ENCODE measurements around the gene CCDC50. TPM values are rescaled to one million over a fixed set of nuclear protein-coding genes. Genes with fewer than 3 reads are reported as not detected.

The CCDC50 gene
- total and polyA plus RNA-seq, 10 of the 15 experiments (the other 5 are each of a cell fraction or from before 2014, with no cell fraction given), result 46.7 to 150 (median 125) TPM

- H3K9me3 ChIP-seq (replicated peaks; ENCODE audit: control insufficient read depth, insufficient read depth, low read length), result no peaks in the 10 kb centered on the region; the same call in 2 of the 3 replicates
- in situ Hi-C loops (cut with MboI), result no loop called here
- peaks cover 3% of the 10 kb centered on the region; the same call in 1 of the 2 replicates for H3K4me1 ChIP-seq (ENCODE audit: control insufficient read depth, insufficient read depth, low read length)
- no TSS peak for BruUV-seq (replicated peaks)
- ChIA-PET SMC1A (ENCODE audit: uncharacterized antibody, unreplicated experiment) (interaction anchor here (0.9 to 7.9 kb wide), 16 partner anchors 7 to 203 kb away, joined by 3 to 208 read pairs (median 5); no protein-coding TSS in a partner anchor), CTCF (interaction anchor here (0.6 to 1.8 kb wide), 9 partner anchors 8 to 103 kb away, joined by 3 to 11 read pairs (median 3); no protein-coding TSS in a partner anchor), POLR2A (interaction anchor here (0.6 to 6.8 kb wide), 7 partner anchors 8 to 65 kb away, joined by 3 to 49 read pairs (median 12); no protein-coding TSS in a partner anchor), RAD21 (ENCODE audit: unreplicated experiment) (interaction anchor here (1.0 to 7.2 kb wide), 13 partner anchors 8 to 99 kb away, joined by 3 to 108 read pairs (median 5); partner anchors contain the start of gene CCDC50)
- H3K27ac ChIP-seq (ENCODE audit: control insufficient read depth, insufficient read depth), result no peak overlapping the region
- peaks cover 50% of the 10 kb centered on the region for H3K79me2 ChIP-seq (ENCODE audit: control insufficient read depth, insufficient read depth, low read length)
- FAIRE-seq (no peak), ATAC-seq (peak; percentile 9; the same call in 2 of the 3 replicates), DNase-seq (ENCODE audit: low read depth, low spot score) (no peak)
- H4K20me1 ChIP-seq (ENCODE audit: control insufficient read depth, insufficient read depth), result no peaks in the 10 kb centered on the region; the same call in 1 of the 2 replicates
- TF ChIP-seq NR2C2 (IDR thresholded peaks at IDR 0.05; ENCODE audit: borderline replicate concordance, control insufficient read depth, insufficient read length, low read depth), result no peak
- no peak for TF ChIP-seq POLR2AphosphoS5 (IDR thresholded peaks at IDR 0.05; ENCODE audit: low read length)
- TF ChIP-seq ASH2L (IDR thresholded peaks at IDR 0.05; ENCODE audit: borderline replicate concordance, low read depth), result no peak
- no peak for TF ChIP-seq CHD1 (IDR thresholded peaks at IDR 0.05; ENCODE audit: low read depth, low read length)
- TF ChIP-seq PAX8 (IDR thresholded peaks at IDR 0.05), result no peak
- no peak for TF ChIP-seq TAF1 (IDR thresholded peaks at IDR 0.05; ENCODE audit: borderline replicate concordance, low read depth, low read length)
- TF ChIP-seq YY1 (IDR thresholded peaks at IDR 0.05; ENCODE audit: low read depth, low read length), result no peak
- no peak for TF ChIP-seq RUNX3 (IDR thresholded peaks at IDR 0.05; ENCODE audit: low read length)
- no peak for TF ChIP-seq FOXK2 (IDR thresholded peaks at IDR 0.05)
- TF ChIP-seq, protein P1, sequence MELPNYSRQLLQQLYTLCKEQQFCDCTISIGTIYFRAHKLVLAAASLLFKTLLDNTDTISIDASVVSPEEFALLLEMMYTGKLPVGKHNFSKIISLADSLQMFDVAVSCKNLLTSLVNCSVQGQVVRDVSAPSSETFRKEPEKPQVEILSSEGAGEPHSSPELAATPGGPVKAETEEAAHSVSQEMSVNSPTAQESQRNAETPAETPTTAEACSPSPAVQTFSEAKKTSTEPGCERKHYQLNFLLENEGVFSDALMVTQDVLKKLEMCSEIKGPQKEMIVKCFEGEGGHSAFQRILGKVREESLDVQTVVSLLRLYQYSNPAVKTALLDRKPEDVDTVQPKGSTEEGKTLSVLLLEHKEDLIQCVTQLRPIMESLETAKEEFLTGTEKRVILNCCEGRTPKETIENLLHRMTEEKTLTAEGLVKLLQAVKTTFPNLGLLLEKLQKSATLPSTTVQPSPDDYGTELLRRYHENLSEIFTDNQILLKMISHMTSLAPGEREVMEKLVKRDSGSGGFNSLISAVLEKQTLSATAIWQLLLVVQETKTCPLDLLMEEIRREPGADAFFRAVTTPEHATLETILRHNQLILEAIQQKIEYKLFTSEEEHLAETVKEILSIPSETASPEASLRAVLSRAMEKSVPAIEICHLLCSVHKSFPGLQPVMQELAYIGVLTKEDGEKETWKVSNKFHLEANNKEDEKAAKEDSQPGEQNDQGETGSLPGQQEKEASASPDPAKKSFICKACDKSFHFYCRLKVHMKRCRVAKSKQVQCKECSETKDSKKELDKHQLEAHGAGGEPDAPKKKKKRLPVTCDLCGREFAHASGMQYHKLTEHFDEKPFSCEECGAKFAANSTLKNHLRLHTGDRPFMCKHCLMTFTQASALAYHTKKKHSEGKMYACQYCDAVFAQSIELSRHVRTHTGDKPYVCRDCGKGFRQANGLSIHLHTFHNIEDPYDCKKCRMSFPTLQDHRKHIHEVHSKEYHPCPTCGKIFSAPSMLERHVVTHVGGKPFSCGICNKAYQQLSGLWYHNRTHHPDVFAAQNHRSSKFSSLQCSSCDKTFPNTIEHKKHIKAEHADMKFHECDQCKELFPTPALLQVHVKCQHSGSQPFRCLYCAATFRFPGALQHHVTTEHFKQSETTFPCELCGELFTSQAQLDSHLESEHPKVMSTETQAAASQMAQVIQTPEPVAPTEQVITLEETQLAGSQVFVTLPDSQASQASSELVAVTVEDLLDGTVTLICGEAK (IDR thresholded peaks at IDR 0.05; ENCODE audit: borderline replicate concordance), result no peak
- TF ChIP-seq POLR2A (IDR thresholded peaks at IDR 0.05; ENCODE audit: low read depth, low read length), result no peak
- TF ChIP-seq SMAD5 (IDR thresholded peaks at IDR 0.05; ENCODE audit: low read depth), result no peak
- H3K4me3 ChIP-seq, result no peak overlapping the region
- no peaks in the 10 kb centered on the region for H3K27me3 ChIP-seq (replicated peaks in 1 of 2; ENCODE audit: control insufficient read depth in 2 of 2, insufficient read depth in 2 of 2, low read length in 1 of 2)
- H2AFZ ChIP-seq (ENCODE audit: control insufficient read depth, low read depth, low read length), result no peak overlapping the region
- no peak overlapping the region for H3K4me2 ChIP-seq (ENCODE audit: control insufficient read depth, insufficient read depth)
- 100% methylated on average over 1 of the region's 1 CpG for WGBS (ENCODE audit: insufficient coverage, insufficient replicate concordance, low lambda C conversion rate, missing lambda C conversion rate)
- no peak overlapping the region for H3K9ac ChIP-seq (ENCODE audit: control insufficient read depth, insufficient read depth, low read length)
- no peaks in the 10 kb centered on the region for H3K36me3 ChIP-seq (ENCODE audit: control insufficient read depth in 2 of 2, insufficient read depth in 2 of 2, low read length in 1 of 2)
- intact Hi-C loops (cut with micrococcal nuclease; ENCODE audit: unreplicated experiment), result no loop called here
Measured at GRCh38 chr3:191340966-191341365, 11.8 kb downstream of the CCDC50 start.

Data from GM12878 (cell line).